ENCODE results near the gene HINT2. TPM values are rescaled to one million over a fixed set of nuclear protein-coding genes. Genes with fewer than 3 reads are reported as not detected.

HINT2 gene
- total RNA-seq, 3 donors from 2014 or later: 25.0 to 55.7 (median 32.1) TPM

DNA sequence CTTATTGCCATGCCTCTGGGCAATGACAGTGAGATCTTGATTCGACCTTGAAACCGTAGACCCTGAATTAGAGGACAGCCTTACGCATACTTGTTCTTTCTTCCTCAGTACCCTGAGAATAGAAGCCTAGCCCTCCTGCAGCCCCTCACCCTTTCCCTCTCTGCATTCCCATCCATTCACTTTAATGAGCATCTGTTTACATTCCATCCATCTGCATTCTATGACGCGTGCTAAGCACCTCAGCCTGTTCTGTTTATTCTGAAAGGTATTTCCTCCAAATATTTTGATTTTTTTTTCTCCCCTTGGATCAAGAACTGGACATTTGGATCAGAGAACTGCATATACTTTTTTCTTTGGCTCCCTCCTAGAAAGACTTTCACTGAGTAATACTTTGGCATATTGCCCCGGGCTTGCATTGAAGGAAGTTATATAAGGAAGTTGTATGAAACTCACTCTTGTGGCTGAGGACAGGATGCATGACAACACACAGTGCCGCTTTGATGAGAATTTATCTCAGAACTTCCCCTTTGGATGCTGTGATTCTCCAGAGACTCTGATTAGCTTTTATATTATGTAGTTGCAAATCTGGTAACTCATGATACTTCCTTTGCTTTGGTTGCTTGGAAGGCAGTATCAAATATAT is 29.9 kb upstream of the HINT2 start:
- Histone ChIP-seq H3K27ac (peak overlapping the region; percentile 53 to 68), H3K36me3 (no peaks in the 10 kb centered on the region), H3K4me1 (peaks cover 5 to 7% of the 10 kb centered on the region in 2 donors), H3K9me3 (no peaks in the 10 kb centered on the region), H3K27me3 (no peaks in the 10 kb centered on the region), H3K4me3 (no peak overlapping the region)
- TF ChIP-seq, protein P1, sequence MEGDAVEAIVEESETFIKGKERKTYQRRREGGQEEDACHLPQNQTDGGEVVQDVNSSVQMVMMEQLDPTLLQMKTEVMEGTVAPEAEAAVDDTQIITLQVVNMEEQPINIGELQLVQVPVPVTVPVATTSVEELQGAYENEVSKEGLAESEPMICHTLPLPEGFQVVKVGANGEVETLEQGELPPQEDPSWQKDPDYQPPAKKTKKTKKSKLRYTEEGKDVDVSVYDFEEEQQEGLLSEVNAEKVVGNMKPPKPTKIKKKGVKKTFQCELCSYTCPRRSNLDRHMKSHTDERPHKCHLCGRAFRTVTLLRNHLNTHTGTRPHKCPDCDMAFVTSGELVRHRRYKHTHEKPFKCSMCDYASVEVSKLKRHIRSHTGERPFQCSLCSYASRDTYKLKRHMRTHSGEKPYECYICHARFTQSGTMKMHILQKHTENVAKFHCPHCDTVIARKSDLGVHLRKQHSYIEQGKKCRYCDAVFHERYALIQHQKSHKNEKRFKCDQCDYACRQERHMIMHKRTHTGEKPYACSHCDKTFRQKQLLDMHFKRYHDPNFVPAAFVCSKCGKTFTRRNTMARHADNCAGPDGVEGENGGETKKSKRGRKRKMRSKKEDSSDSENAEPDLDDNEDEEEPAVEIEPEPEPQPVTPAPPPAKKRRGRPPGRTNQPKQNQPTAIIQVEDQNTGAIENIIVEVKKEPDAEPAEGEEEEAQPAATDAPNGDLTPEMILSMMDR (IDR thresholded peaks at IDR 0.05): no peak
- TF ChIP-seq POLR2AphosphoS5 (IDR thresholded peaks at IDR 0.05) (no peak), POLR2A (IDR thresholded peaks at IDR 0.05) (no peak)
- peak in 1 of 2 donors; percentile 49 for DNase-seq (ENCODE audit: low spot score in 2 of 2)
- intact Hi-C loops (cut with DNase I; ENCODE audit: low total_unique reads): no loop called here

DNA sequence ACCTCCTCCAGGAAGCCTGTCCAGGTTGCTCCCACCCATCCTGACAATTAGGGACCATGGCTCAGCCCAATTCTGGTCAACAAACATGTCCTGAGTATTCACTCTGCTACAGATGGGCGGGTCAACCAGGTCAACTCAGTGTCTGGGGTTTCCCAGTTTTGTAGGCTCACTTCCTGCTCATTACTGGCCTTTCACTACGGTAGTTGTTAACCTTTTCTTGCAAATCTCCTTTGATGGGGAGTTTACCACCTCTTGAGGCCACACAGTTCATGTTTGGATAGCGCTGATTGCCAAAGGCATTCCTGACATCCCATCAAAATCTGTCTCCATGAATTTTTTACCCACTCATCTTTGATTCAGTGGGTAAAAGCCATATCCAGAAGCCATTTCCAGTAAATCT is 28.0 kb upstream of the HINT2 start:
- Histone ChIP-seq H3K27me3 (no peaks in the 10 kb centered on the region), H3K9me3 (no peaks in the 10 kb centered on the region), H3K4me3 (no peak overlapping the region), H3K36me3 (no peaks in the 10 kb centered on the region), H3K27ac (no peak overlapping the region), H3K4me1 (peaks cover 5 to 7% of the 10 kb centered on the region in 2 donors)
- intact Hi-C loops (cut with DNase I; ENCODE audit: low total_unique reads): no loop called here
- DNase-seq (ENCODE audit: low spot score in 2 of 2): no peak
- TF ChIP-seq POLR2A (IDR thresholded peaks at IDR 0.05) (no peak), POLR2AphosphoS5 (IDR thresholded peaks at IDR 0.05) (no peak)
- TF ChIP-seq, protein P1 (IDR thresholded peaks at IDR 0.05): no peak

DNA sequence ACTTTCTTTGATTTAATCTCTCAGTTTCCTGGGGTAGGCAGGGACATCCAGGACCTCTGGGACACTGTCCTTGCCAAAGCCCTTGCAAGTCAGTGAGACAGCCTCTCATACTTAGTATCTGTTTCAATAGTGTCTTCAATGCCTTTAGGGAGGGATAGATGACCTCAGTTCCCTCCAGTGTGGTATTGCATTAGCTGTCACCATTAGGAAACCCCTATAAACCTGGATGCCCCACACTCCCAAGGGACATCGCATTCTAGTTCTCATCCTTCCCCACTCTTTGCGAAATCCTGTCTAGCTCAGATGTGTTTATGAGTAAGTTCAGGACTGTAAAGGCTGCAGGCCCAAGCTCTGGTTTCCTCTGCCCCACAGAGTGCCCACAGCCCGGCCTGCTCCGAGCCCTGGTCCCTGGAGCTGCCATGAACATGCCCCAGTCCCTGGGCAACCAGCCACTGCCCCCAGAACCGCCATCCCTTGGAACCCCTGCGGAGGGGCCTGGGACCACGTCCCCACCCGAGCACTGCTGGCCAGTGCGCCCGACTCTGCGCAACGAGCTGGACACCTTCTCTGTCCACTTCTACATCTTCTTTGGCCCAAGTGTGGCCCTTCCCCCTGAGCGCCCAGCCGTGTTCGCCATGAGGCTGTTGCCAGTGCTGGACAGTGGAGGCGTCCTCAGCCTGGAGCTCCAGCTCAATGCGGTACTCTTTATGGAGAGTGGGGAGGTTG is 27.3 kb upstream of the HINT2 start:
- Histone ChIP-seq H3K9me3 (no peaks in the 10 kb centered on the region), H3K36me3 (no peaks in the 10 kb centered on the region), H3K27ac (no peak overlapping the region), H3K27me3 (no peaks in the 10 kb centered on the region), H3K4me1 (peaks cover 5 to 7% of the 10 kb centered on the region in 2 donors), H3K4me3 (no peak overlapping the region)
- TF ChIP-seq POLR2AphosphoS5 (IDR thresholded peaks at IDR 0.05): no peak
- TF ChIP-seq, protein P1 (IDR thresholded peaks at IDR 0.05): no peak
- no peak for TF ChIP-seq POLR2A (IDR thresholded peaks at IDR 0.05)
- no peak for DNase-seq (ENCODE audit: low spot score in 2 of 2)
- intact Hi-C loops (cut with DNase I; ENCODE audit: low total_unique reads): no loop called here

DNA sequence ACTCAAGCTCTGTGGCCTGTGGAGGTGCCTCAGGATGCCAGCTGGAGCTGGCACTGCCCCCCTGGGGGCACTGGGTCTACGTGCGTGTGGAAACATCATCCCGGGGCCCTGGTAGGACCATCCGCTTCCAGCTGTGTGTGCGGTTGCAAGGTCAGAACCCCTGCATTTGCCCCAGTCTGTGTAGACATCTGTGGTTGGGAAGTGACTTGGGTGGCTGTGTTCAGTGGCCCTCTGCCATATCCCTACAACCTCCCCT is 26.7 kb upstream of the HINT2 start:
- TF ChIP-seq, protein P1 (IDR thresholded peaks at IDR 0.05): no peak
- no peak for TF ChIP-seq POLR2AphosphoS5 (IDR thresholded peaks at IDR 0.05)
- peaks cover 5 to 7% of the 10 kb centered on the region in 2 donors for H3K4me1 ChIP-seq
- H3K36me3 ChIP-seq: no peaks in the 10 kb centered on the region
- no peaks in the 10 kb centered on the region for H3K27me3 ChIP-seq
- intact Hi-C loops (cut with DNase I; ENCODE audit: low total_unique reads): no loop called here
- DNase-seq (ENCODE audit: low spot score in 2 of 2): no peak
- H3K4me3 ChIP-seq: no peak overlapping the region
- no peak overlapping the region for H3K27ac ChIP-seq
- H3K9me3 ChIP-seq: no peaks in the 10 kb centered on the region

DNA sequence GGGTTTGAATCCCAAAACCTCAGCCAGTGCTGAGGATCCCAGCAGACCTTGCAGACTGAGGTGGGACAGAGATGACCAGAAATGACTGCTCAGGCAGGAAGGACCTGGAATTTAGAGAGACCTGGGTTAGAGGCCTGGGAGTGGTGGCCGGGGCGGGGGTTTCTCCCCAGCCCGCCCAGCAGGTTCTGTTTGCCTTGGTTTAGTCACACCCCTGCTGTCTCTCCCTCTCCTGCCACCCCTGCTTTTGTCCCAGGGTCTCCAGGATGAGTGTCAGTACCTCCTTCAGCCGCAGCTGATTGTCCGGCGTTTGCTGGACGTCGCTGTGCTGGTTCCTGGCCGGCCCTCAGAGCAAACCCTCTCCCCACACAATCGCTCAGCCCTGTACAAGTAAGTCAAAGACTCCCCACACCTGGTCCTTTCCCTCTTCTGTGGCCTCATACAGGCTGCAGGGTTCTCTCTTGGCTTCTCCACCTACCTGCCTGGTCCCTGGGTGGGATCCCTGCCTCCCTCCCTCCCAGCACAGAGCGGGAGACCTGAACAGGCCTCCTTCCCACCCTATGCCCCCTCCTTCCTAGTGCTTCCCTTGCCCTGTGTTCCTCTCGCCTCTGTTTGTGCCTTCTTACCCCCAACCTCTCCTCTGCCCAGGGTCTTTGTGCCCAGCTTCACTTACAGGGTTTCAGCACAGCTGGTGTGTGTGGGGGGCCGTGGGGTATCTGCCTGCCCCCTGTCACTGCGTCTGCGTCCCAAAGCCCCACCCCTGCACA is 26.2 kb upstream of the HINT2 start:
- intact Hi-C loops (cut with DNase I; ENCODE audit: low total_unique reads): no loop called here
- no peaks in the 10 kb centered on the region for H3K27me3 ChIP-seq
- no peak overlapping the region for H3K4me3 ChIP-seq
- no peak for TF ChIP-seq POLR2AphosphoS5 (IDR thresholded peaks at IDR 0.05)
- TF ChIP-seq POLR2A (IDR thresholded peaks at IDR 0.05): no peak
- TF ChIP-seq, protein P1 (IDR thresholded peaks at IDR 0.05): no peak
- peaks cover 5 to 7% of the 10 kb centered on the region in 2 donors for H3K4me1 ChIP-seq
- no peaks in the 10 kb centered on the region for H3K36me3 ChIP-seq
- H3K9me3 ChIP-seq: no peaks in the 10 kb centered on the region
- H3K27ac ChIP-seq: no peak overlapping the region
- DNase-seq (ENCODE audit: low spot score in 2 of 2): no peak
